Sigmoid colon (tissue), 4 donors: ENCODE measurements around the gene RNF4.

Experiments used
- CTCF ChIP-seq, 4 experiments: fragments of 450-650 bp in 3 of 4; fragments of 200-600 bp in 1 of 4; IDR thresholded peaks; one replicate each; pipeline ENCODE4 v1.5.1; 2016 to 2019; ENCODE audit warnings: antibody characterized with exemption in 4 of 4, mild to moderate bottlenecking in 3 of 4, moderate library complexity in 2 of 4
- EP300 ChIP-seq, 4 donors: sonication (generic); formaldehyde crosslinking; IDR thresholded peaks; one replicate each; pipeline ENCODE4 v1.6.1; 2017; ENCODE audit warnings: antibody characterized with exemption in 4 of 4
- POLR2A ChIP-seq, 2 donors: fragments of 450-650 bp; IDR thresholded peaks; one replicate each; pipeline ENCODE4 v1.6.1; 2016; ENCODE audit warnings: antibody characterized with exemption in 2 of 2, mild to moderate bottlenecking in 2 of 2, moderate library complexity in 2 of 2
- POLR2AphosphoS5 ChIP-seq, 4 donors: sonication (generic); formaldehyde crosslinking; IDR thresholded peaks; one replicate each; pipeline ENCODE4 v1.6.1; 2017; ENCODE audit warnings: antibody characterized with exemption in 4 of 4

GRCh38 chr4:2515830-2516550 lies 47.1 kb downstream of the RNF4 start:
- TF ChIP-seq POLR2A (IDR thresholded peaks at IDR 0.05), result no peak
- no peak for TF ChIP-seq CTCF (IDR thresholded peaks at IDR 0.05)
- TF ChIP-seq EP300 (IDR thresholded peaks at IDR 0.05), result no peak
- TF ChIP-seq POLR2AphosphoS5 (IDR thresholded peaks at IDR 0.05), result no peak
